ENCODE measurements around the gene KNG1. TPM values are rescaled to one million over a fixed set of nuclear protein-coding genes. Genes with fewer than 3 reads are reported as not detected.
"Not testable (repeated sequence)": the region's sequence is repeated elsewhere in the genome, so short reads cannot be mapped to it uniquely, and the experiment has no call there.

KNG1 gene
- polyA plus RNA-seq, result under 1 TPM in 2 of 3 donors, not detected in 1; 0.02 to 0.04 TPM

DNA sequence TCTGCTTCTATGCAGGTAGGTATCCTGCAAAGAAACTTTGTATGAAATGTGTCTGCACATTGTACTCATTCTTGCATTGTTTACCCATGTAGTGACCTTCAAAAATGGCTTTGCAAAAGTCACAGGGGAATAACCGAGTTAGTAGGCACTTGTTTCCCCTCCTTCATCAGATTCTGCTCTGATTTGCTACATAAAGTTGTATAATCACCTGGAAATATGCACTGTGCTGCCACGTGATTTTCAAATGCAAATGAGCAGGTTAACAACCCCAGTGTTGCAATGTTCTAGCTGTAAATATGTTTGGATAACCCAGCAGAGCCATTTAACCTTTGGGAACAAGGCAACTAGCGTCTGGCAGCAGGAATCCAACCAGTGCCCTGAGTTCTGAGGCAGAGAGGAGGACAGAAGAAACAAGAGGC lies at the start of gene KNG1:
KNG1 (plus strand) TSS at position 321 of the 419 bp plus-strand sequence. CDS start 184 bp downstream, outside the sequence.
- 36 to 66% (median 57%) methylated on average over 3 of the region's 3 CpGs for WGBS, 3 donors
- H3K27ac ChIP-seq (ENCODE audit: low read depth, low read length), result no peak within 1 kb of the TSS

DNA sequence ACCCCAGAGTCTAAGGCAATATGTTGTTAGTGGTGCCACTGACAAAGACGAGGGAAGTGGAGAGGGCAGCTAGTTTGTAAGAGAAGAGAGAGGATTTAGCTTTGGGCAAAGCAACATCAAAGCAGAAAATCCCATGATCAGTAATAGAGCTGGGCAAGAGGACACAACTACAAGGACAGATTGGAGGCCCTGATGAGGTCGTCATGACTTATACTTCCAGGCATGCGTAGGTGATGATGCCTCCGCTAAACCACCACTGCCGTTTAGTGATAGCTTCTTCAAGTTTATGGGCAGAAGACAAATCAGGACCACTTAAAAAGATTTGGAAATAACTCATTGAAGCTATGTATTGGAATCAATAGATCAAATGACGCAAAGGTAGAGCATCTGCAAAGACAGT lies 48.7 kb upstream of the KNG1 start:
- WGBS, 3 donors, result 66 to 76% (median 72%) methylated on average over 6 of the region's 6 CpGs

DNA sequence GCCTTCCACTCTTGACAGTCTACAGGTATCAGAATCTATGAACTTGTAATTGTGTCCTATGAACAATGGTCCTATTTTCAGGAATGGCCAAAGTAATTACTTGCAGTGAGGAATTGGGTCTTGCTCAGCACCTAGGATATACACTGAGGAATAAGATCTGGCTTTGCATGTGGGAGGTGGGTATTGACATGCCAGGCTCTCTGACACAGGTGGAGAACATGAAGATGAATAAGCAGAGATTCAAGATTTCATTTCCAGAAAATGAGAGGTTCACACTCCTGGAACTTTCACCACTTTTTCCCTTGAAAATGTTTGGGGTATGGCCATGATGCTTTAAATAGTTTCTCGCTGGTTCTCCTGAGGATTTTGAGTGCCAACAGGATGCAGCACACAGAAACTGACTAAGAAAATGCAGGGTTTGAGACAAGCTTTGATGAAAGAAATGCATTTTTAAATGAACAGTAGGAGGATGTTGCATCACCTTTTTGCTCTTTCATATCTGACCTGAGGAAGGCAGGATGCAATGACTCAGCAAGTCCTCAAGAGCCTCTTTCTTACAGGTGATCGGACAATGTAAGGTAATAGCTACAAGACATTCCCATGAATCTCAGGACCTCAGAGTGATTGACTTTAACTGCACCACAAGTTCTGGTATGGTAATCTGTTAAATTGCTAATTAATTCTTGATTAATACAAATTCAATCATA lies 47.6 kb upstream of the KNG1 start:
- 70 to 91% (median 73%) methylated on average over 2 of the region's 2 CpGs for WGBS, 3 donors
- no peak overlapping the region for H3K27ac ChIP-seq (ENCODE audit: low read depth, low read length)

More for the DNA sequence above, 48.7 kb upstream of the KNG1 start:
- H3K27ac ChIP-seq (ENCODE audit: low read depth, low read length), result no peak overlapping the region

DNA sequence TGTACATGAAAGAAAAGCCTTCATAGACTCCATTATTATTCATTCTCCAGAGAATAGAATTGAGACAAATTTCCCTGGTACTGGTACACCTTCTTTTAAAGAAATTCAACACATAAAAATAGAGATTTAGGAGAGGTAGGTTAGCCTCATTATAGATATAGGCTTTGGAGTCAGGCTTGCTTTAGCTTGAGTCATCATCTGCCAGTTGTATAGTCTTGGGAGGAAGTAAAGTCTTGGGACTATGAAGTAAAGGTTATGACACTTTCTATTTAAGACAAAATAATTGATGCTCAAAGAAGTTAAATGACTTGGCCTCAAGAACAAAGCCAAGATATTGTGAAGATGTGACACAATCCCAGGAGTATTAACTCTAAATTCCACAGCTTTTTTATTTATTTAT lies 47.0 kb upstream of the KNG1 start:
- no peak overlapping the region for H3K27ac ChIP-seq (ENCODE audit: low read depth, low read length)

DNA sequence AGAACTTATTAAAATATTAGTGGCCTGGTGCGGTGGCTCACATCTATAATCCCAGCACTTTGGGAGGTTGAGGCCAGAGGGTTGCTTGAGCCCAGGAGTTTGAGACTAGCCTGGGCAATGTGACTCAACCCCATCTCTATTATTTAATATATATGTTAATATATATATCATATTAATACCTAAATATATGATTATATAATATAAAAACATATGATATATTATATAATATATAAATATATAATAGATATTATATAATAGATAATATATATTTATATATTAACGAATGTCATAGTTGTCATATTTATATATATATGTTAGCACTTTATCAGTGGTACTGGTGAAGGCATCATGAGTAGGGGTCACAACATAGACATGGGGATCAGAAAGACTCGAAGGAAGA lies 46.1 kb upstream of the KNG1 start:
- H3K27ac ChIP-seq (ENCODE audit: low read depth, low read length), result no peak overlapping the region
- 87 to 93% (median 92%) methylated on average over 3 of the region's 3 CpGs for WGBS, 3 donors

DNA sequence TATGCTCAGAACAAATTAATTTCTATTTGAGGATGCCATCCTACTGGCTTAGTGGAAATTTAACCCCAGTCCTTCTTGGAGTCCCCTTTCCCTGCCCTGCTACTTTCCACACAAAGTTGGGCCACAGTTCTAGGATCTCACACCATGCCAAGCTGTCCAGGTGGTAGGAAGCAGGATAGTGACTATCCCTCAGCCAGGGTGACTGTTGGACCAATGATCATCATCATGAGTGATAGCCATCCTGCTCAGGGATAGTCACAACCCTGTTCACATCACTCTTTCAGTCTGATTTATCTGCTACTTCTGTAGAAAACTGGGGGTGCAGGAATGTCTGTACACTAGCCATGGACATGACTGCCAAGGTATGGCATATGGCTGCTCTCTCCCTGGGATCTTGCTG lies 38.6 kb upstream of the KNG1 start:
- H3K27ac ChIP-seq (ENCODE audit: low read depth, low read length), result no peak overlapping the region

DNA sequence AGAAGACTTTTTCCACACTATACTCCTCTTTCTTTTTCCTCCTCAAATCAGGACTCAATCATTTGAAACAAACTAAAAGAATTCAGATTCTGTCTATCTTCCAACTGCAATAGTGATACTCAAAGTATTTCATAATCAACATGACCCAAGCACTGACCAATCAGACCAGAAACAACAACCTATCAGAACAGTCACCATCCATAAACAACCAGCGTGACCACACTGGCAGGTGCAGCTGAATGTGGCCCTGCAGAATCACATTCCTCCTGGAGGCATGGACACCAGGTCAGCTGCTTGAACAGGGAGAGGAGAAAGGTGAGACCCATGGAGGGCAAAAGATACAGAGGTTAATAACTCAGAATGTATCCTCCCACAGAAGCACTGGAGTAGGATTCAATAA lies 38.0 kb upstream of the KNG1 start:
- 43 to 56% (median 52%) methylated on average over 1 of the region's 1 CpG for WGBS, 3 donors
- no peak overlapping the region for H3K27ac ChIP-seq (ENCODE audit: low read depth, low read length)

DNA sequence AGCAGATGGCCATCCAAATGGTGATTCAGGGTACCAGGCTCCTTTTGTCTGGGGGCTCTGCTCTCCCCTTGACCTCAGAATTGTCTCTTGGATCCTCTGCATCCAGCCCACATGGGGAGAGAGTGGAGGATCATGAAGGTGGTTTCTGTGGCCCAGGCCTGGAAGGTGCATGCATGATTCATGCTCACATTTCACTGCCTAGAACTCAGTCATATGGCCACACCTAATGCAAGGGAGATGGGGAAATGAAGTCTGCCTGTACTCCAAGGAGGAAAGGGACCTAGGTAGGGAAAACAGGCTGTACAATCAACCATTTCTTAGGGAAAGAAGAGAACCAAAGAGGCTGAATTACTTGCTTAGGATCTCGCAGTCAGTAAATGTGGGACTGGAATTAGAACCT lies 36.3 kb upstream of the KNG1 start:
- 91 to 96% (median 95%) methylated on average over 1 of the region's 1 CpG for WGBS, 3 donors

DNA sequence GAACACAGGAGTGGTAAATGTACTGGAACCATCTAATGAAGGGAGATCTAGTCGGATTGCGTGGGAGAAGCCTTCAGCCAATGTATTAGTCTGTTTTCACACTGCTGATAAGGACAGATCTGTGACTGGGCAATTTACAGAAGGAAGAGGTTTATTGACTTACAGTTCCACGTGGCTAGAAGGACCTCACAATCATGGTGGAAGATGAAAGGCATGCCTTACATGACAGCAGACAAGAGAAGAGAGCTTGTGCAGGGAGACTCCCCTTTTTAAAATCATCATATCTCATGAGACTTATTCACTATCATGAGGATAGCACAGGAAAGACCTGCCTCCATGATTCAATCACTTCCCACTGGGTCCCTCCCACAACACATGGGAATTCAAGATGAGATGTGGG lies 34.3 kb upstream of the KNG1 start:
- 51 to 74% (median 64%) methylated on average over 3 of the region's 3 CpGs for WGBS, 3 donors
- no peak overlapping the region for H3K27ac ChIP-seq (ENCODE audit: low read depth, low read length)

More for the DNA sequence above, 36.3 kb upstream of the KNG1 start:
- H3K27ac ChIP-seq (ENCODE audit: low read depth, low read length), result no peak overlapping the region

DNA sequence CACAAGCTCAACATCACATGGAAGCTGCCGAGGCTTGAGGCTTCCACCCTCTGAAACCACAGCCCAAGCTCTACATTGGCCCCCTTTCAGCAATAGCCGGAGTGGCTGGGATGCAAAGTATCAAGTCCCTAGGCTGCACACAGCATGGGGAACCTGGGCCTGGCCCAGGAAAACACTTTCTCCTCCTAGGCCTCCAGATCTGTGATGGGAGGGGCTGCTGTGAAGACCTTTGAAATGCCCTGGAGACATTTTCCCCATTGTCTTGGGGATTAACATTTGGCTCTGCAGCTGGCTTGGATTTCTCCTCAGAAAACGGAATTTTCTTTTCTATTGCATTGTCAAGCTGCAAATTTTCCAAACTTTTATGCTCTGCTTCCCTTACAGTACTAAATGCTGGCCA lies 33.2 kb upstream of the KNG1 start:
- H3K27ac ChIP-seq (ENCODE audit: low read depth, low read length), result no peak overlapping the region
- WGBS, 3 donors, result 63 to 69% (median 65%) methylated on average over 3 of the region's 3 CpGs

DNA sequence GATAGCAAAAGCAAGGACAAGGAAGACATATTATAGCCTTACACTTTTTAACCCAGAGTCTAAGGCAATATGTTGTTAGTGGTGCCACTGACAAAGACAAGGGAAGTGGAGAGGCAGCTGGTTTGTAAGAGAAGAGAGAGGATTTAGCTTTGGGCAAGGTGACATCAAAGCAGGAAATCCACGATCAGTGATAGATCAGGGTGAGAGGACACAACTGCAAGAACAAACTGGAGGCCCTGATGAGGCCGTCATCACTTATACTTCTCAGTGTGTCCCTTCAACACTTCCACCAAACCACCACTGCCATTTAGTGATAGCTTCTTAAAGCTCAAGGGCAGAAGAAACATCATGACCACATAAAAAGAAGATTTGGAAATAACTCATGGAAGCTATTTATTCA lies 30.7 kb upstream of the KNG1 start:
- not testable (repeated sequence) for H3K27ac ChIP-seq (ENCODE audit: low read depth, low read length)
- WGBS, 3 donors, result 68 to 84% (median 76%) methylated on average over 2 of the region's 2 CpGs

DNA sequence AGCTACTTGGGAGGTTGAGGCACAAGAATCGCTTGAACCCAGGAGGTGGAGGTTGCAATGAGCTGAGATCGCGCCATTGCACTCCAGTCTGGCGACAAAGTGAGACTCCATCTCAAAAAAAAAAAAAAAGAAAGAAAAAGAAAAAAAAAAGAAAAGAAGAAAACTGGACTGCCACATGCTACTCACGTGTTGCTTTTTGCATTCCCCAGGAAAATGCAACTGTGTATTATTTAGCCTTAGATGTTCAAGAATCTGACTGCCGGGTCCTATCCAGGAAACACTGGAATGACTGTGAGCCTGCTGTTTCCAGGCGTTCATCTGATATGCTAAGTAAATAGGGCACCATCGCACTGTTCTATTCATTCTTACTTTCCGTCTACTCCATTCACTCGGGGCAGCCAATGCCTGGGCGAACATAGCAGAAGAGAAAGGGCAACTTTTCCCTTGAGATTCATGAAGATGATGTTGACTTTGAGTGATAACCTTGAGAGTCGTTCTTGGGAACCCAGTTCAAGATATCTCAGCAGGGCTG lies 30.0 kb upstream of the KNG1 start:
- WGBS, 3 donors, result 54 to 82% (median 81%) methylated on average over 12 of the region's 12 CpGs
- H3K27ac ChIP-seq (ENCODE audit: low read depth, low read length), result no peak overlapping the region

DNA sequence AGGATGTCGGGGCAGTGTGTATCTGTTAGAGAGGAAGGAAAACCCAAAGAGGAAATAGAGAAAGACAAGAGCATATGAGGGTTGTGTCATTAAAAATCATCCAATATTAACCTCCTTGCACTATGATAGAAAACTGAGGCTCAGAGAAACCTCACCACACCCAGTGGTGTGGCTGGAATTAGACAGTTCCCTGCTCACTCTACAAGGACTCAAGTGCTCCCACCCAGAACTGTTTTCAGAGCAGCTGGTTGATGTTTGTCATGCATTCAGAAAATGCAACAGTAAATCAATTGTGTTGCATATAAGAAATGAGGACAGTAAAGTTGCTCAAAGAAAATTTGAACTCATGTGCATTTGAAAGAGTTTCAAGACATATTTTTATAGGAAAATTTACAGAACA lies 26.9 kb upstream of the KNG1 start:
- WGBS, 3 donors, result 64 to 86% (median 74%) methylated on average over 1 of the region's 1 CpG
- H3K27ac ChIP-seq (ENCODE audit: low read depth, low read length), result not testable (repeated sequence)

DNA sequence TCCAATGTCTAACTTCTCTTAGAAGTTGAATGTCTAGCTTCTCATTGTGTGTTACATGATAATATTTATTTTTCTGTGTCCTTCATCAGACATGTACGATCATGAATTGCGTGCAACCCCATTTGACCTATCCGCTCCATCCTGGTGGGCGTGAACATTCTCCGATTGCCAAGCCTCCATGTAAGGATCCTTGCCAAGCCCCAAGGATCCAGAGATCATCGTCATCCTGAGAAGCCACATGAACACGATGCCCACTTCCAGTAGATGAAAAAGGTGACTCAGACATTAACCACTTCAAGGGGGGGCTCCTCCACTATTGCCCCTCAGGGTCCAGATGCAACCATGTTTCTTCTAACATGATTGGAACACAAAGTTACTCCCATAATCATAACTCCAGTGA lies 25.5 kb upstream of the KNG1 start:
- H3K27ac ChIP-seq (ENCODE audit: low read depth, low read length), result no peak overlapping the region
- 89 to 92% (median 90%) methylated on average over 7 of the region's 7 CpGs for WGBS, 3 donors

DNA sequence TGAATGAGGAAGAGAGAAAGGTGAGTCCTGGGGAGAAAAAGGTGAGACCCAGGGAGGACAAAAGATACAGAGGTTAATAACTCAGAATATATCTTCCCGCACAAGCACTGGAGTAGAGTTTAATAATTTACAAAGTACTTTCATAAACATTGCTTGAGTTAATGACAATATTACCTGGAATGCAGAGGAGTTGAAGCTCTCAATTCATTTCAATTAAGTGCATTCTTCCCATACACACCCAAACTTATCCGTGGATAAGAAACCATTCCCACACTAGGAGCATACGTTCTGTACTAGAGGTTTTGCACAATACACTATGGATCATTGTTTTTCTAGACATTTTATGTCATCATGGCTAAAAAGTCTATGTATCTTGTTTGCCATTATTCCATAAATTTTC lies 23.3 kb upstream of the KNG1 start:
- H3K27ac ChIP-seq (ENCODE audit: low read depth, low read length), result no peak overlapping the region
- WGBS, 3 donors, result 41 to 80% (median 72%) methylated on average over 3 of the region's 3 CpGs

DNA sequence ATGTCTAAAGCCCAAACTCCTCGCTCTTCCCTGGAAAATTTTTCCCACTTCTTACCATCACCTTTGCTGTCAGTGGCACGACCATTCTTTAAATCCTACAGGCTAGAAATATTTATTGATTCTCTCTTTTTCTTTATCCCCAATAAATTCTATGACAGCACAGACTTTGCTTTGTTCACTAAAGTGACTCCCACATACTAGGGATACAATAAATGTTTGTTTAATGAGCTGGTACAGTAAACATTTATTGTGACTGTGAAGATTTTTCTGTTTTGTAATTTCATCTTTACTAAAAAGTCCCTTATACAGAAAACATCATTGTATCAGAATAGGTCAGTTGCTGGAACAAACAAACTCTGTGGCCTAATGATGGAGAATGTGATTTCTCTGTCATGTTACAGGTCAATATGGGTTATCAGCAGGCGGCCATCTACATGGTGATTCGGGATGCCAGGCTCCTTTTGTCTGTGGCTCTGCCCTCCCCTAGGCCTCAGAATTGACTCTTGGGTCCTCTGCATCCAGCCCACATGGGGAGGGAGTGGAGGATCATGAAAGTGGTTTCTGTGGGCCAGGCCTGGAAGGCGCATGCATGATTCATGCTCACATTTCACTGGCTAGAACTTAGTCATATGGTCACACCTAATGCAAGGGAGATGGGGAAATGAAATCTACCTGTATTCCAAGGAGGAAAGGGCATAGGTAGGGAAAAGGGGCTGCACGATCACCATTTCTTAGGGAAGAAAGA lies 22.7 kb upstream of the KNG1 start:
- 72 to 86% (median 83%) methylated on average over 6 of the region's 6 CpGs for WGBS, 3 donors
- no peak overlapping the region for H3K27ac ChIP-seq (ENCODE audit: low read depth, low read length)

DNA sequence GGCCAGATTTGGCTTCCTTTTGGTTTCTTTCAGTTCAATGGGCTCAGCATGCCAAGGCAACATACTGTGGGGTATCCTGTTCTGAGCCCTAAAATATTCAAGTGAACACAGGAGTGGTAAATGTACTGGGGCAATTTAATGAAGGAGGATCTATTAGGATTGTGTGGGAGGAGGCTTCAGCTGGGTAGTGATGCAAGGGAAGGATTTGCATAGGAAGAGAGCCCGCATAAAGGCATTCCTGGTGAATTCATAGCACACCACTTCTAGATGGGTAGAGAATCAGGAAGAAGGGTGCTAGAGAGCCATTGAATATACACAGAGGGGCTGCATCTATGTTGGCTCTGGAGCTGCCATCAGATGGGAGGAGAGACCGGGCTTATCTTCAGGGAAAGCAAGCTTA lies 20.6 kb upstream of the KNG1 start:
- 87 to 97% (median 90%) methylated on average over 2 of the region's 2 CpGs for whole genome bisulfite sequencing, 3 donors
- H3K27ac ChIP-seq (ENCODE audit: low read depth, low read length), result no peak overlapping the region

DNA sequence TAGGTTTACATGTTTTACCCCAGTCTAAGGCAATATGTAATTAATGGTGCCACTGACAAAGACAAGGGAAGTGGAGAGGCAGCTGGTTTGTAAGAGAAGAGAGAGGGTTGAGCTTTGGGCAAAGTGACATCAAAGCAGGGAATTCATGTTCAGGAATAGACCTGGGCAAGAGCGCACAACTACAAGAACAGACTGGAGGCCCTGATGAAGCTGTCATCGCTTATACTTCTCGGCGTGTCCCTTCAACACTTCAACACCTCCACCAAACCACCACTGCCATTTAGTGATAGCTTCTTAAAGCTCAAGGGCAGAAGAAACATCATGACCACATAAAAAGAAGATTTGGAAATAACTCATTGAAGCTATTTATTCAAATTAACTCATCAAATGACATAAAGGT lies 19.6 kb upstream of the KNG1 start:
- H3K27ac ChIP-seq (ENCODE audit: low read depth, low read length), result no peak overlapping the region
- 85 to 96% (median 88%) methylated on average over 4 of the region's 4 CpGs for WGBS, 3 donors

DNA sequence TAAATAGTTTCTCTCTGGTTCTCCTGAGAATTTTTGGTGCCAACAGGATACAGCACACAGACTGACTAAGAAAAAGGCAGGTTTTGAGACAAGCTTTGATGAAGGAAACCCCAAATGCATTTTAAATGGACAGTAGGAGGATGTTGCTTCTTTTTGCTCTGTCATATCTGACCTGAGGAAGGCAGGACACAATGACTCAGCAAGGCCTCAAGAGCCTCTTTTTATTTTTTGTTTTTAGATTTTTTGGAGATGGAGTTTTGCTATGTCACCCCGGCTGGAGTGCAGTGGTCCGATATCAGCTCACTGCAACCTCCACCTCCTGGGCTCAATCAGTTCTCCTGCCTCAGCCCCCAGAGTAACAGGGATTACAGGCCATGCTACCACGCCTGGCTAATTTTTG lies 16.9 kb upstream of the KNG1 start:
- WGBS, 3 donors, result 67 to 91% (median 78%) methylated on average over 3 of the region's 3 CpGs
- H3K27ac ChIP-seq (ENCODE audit: low read depth, low read length), result no peak overlapping the region

DNA sequence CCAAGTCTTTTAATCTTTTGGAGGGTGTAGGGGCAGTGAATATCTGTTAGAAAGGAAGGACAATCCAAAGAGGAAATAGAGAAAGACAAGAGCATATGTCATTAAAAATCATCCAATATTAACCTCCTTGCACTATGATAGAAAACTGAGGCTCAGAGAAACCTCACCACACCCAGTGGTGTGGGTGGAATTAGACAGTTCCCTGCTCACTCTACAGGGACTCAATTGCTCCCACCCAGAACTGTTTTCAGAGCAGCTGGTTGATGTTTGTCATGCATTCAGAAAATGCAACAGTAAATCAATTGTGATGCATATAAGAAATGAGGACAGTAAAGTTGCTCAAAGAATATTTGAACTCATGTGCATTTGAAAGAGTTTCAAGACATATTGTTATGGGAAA lies 14.7 kb upstream of the KNG1 start:
- H3K27ac ChIP-seq (ENCODE audit: low read depth, low read length), result not testable (repeated sequence)
